Measurements from ENCODE around the gene TMPRSS4.

Gene TMPRSS4

GRCh38 chr11:118056806-118057205 is 20.1 kb upstream of the TMPRSS4 start:
- H3K4me2 ChIP-seq (ENCODE audit: low read length): no peak overlapping the region
- H3K4me3 ChIP-seq (ENCODE audit: low read depth, low read length, poor library complexity, severe bottlenecking): no peak overlapping the region
- no peak overlapping the region for H2AFZ ChIP-seq (ENCODE audit: low read length)
- no peaks in the 10 kb centered on the region for H4K20me1 ChIP-seq (ENCODE audit: insufficient read depth, low read length)
- H3K9me2 ChIP-seq (ENCODE audit: low read depth, low read length): no peaks in the 10 kb centered on the region
- H3K9ac ChIP-seq (ENCODE audit: low read length): no peak overlapping the region
- no peaks in the 10 kb centered on the region for H3F3A ChIP-seq (ENCODE audit: insufficient read depth, low read length)
- TF ChIP-seq EZH2 (IDR thresholded peaks at IDR 0.05; ENCODE audit: borderline replicate concordance, low read length) (no peak), CTCF (IDR thresholded peaks at IDR 0.05; ENCODE audit: low read length) (no peak)
- no peaks in the 10 kb centered on the region for H3K4me1 ChIP-seq (ENCODE audit: insufficient read depth, low read length, severe bottlenecking)
- no peak overlapping the region for H3K27ac ChIP-seq (ENCODE audit: low read depth, low read length, poor library complexity, severe bottlenecking)
- H3K36me3 ChIP-seq (ENCODE audit: insufficient read depth, low read length): no peaks in the 10 kb centered on the region
- H3K79me2 ChIP-seq (ENCODE audit: insufficient read depth, low read length): no peaks in the 10 kb centered on the region
- no peaks in the 10 kb centered on the region for H3K27me3 ChIP-seq (ENCODE audit: insufficient read depth, low read length)
- no peaks in the 10 kb centered on the region for H3K9me3 ChIP-seq (ENCODE audit: low read length)

- H3K9me2 ChIP-seq (ENCODE audit: low read depth, low read length): no peaks in the 10 kb centered on the region
- no peak overlapping the region for H3K4me3 ChIP-seq (ENCODE audit: low read depth, low read length, poor library complexity, severe bottlenecking)
- no peak overlapping the region for H3K4me2 ChIP-seq (ENCODE audit: low read length)
- no peak overlapping the region for H3K9ac ChIP-seq (ENCODE audit: low read length)
- no peaks in the 10 kb centered on the region for H3K9me3 ChIP-seq (ENCODE audit: low read length)
- H3K27ac ChIP-seq (ENCODE audit: low read depth, low read length, poor library complexity, severe bottlenecking): no peak overlapping the region
- no peaks in the 10 kb centered on the region for H3K4me1 ChIP-seq (ENCODE audit: insufficient read depth, low read length, severe bottlenecking)
- H3F3A ChIP-seq (ENCODE audit: insufficient read depth, low read length): no peaks in the 10 kb centered on the region
- H3K79me2 ChIP-seq (ENCODE audit: insufficient read depth, low read length): no peaks in the 10 kb centered on the region
- no peaks in the 10 kb centered on the region for H4K20me1 ChIP-seq (ENCODE audit: insufficient read depth, low read length)
- no peaks in the 10 kb centered on the region for H3K27me3 ChIP-seq (ENCODE audit: insufficient read depth, low read length)
- no peaks in the 10 kb centered on the region for H3K36me3 ChIP-seq (ENCODE audit: insufficient read depth, low read length)
- no peak overlapping the region for H2AFZ ChIP-seq (ENCODE audit: low read length)
- TF ChIP-seq EZH2 (IDR thresholded peaks at IDR 0.05; ENCODE audit: borderline replicate concordance, low read length): no peak
- no peak for TF ChIP-seq CTCF (IDR thresholded peaks at IDR 0.05; ENCODE audit: low read length)
These were observed 19.4 kb upstream of the TMPRSS4 start for GRCh38 chr11:118057251-118058145.

GRCh38 chr11:118058311-118059245 is 18.3 kb upstream of the TMPRSS4 start:
- H2AFZ ChIP-seq (ENCODE audit: low read length): no peak overlapping the region
- H3K27me3 ChIP-seq (ENCODE audit: insufficient read depth, low read length): no peaks in the 10 kb centered on the region
- H4K20me1 ChIP-seq (ENCODE audit: insufficient read depth, low read length): no peaks in the 10 kb centered on the region
- H3K79me2 ChIP-seq (ENCODE audit: insufficient read depth, low read length): no peaks in the 10 kb centered on the region
- no peak for TF ChIP-seq EZH2 (IDR thresholded peaks at IDR 0.05; ENCODE audit: borderline replicate concordance, low read length)
- TF ChIP-seq CTCF (IDR thresholded peaks at IDR 0.05; ENCODE audit: low read length): no peak
- no peaks in the 10 kb centered on the region for H3K36me3 ChIP-seq (ENCODE audit: insufficient read depth, low read length)
- no peak overlapping the region for H3K9ac ChIP-seq (ENCODE audit: low read length)
- no peaks in the 10 kb centered on the region for H3K9me3 ChIP-seq (ENCODE audit: low read length)
- H3K9me2 ChIP-seq (ENCODE audit: low read depth, low read length): no peaks in the 10 kb centered on the region
- H3K4me3 ChIP-seq (ENCODE audit: low read depth, low read length, poor library complexity, severe bottlenecking): no peak overlapping the region
- no peaks in the 10 kb centered on the region for H3K4me1 ChIP-seq (ENCODE audit: insufficient read depth, low read length, severe bottlenecking)
- no peak overlapping the region for H3K4me2 ChIP-seq (ENCODE audit: low read length)
- H3F3A ChIP-seq (ENCODE audit: insufficient read depth, low read length): no peaks in the 10 kb centered on the region
- H3K27ac ChIP-seq (ENCODE audit: low read depth, low read length, poor library complexity, severe bottlenecking): no peak overlapping the region
